Activated T-helper 1 cell treated with anti-CD3 and anti-CD28 coated beads, Interleukin-12 subunit alpha, Interleukin-12 subunit beta, Interleukin-2, Interleukin-4 antibody, amounts not matched to agents 30 ng/mL and 10 ng/mL and 1 ng/mL, durations not matched to agents 14 hours and 24 hours and 36 hours (primary cell): ENCODE results near the gene CDKN1C. TPM values are rescaled to one million over a fixed set of nuclear protein-coding genes. Genes with fewer than 3 reads are reported as not detected.

Experiments used
- DNase-seq: peaks from one replicate; pipeline ENCODE4 v3.0.0; 2021; ENCODE audit warnings: low spot score
- H3K27ac Mint-ChIP-seq: one replicate; pipeline ENCODE4 v1.8.0; 2021; ENCODE audit warnings: mild to moderate bottlenecking, mixed read lengths
- H3K27me3 Mint-ChIP-seq: one replicate; pipeline ENCODE4 v1.8.0; 2022; ENCODE audit warnings: mild to moderate bottlenecking, moderate library complexity, mixed read lengths; ENCODE audit not compliant: insufficient read depth
- H3K36me3 Mint-ChIP-seq: one replicate; pipeline ENCODE4 v1.8.0; 2021; ENCODE audit warnings: low read depth, mixed read lengths
- H3K4me1 Mint-ChIP-seq: one replicate; pipeline ENCODE4 v1.8.0; 2021; ENCODE audit warnings: low read depth, mixed read lengths
- H3K4me3 Mint-ChIP-seq: one replicate; pipeline ENCODE4 v1.8.0; 2021; ENCODE audit warnings: mild to moderate bottlenecking, moderate library complexity, mixed read lengths
- H3K9me3 Mint-ChIP-seq: one replicate; pipeline ENCODE4 v1.8.0; 2021; ENCODE audit warnings: mixed read lengths
- intact Hi-C: fragments of 100-400 bp; cut with micrococcal nuclease; formaldehyde crosslinking; loops from one replicate; pipeline ENCODE4 v1.15.1; 2024
- total RNA-seq: library from RNA; stranded (reverse); gene quantifications from 2 replicates; pipeline ENCODE4 v1.2.3, GENCODE V29; 2022

Gene CDKN1C
- total RNA-seq, 1 donor from 2014 or later = 3.9 TPM

DNA sequence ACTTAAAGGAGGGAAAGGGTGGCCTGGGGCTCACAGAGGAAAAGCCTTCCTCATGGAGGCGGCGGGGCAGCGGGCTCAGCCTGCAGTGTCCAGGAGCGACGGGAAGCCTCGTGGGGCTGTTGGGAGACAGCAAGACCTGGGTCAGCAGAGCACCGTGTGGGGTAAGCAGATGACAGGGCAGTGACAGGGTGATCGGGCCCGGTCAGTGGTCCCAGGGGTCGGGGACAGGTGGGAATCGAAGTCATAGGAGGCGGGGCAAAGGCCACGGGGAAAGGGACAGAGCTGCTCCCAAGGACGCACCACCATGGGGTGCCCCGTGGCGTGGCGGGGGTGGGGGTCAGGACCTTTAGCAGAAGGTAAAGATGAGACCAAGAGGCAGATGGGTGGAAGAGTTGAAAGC lies 49.8 kb downstream of the CDKN1C start:
- no peaks in the 10 kb centered on the region for H3K9me3 Mint-ChIP-seq
- DNase-seq = no peak
- no peaks in the 10 kb centered on the region for H3K36me3 Mint-ChIP-seq
- H3K4me1 Mint-ChIP-seq = no peaks in the 10 kb centered on the region
- H3K4me3 Mint-ChIP-seq = no peak overlapping the region
- H3K27ac Mint-ChIP-seq = no peak overlapping the region
- peaks cover 2% of the 10 kb centered on the region for H3K27me3 Mint-ChIP-seq
- intact Hi-C loops = no loop called here

DNA sequence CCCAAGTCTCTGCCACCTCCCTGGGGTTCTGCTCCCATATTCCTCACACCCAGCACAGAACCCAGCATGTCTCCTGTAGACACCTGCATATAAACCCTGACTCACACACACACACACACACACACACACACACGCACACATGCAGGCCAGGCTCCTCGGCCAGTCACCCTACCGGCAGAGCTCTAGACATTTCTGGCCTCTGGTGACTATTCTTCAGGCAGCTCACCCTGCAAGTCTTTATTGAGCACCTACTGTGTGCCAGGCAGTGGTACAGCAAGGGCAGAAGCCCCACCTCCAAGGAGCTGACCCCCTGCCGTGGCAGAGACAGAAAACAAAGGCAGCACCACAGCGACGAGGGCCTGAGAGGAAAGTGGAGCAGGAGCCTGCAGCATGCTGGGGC lies 50.3 kb downstream of the CDKN1C start:
- Mint-ChIP-seq H3K9me3 (no peaks in the 10 kb centered on the region), H3K36me3 (no peaks in the 10 kb centered on the region), H3K27ac (no peak overlapping the region), H3K4me1 (no peaks in the 10 kb centered on the region), H3K4me3 (no peak overlapping the region), H3K27me3 (peaks cover 2% of the 10 kb centered on the region)
- intact Hi-C loops = no loop called here
- no peak for DNase-seq

DNA sequence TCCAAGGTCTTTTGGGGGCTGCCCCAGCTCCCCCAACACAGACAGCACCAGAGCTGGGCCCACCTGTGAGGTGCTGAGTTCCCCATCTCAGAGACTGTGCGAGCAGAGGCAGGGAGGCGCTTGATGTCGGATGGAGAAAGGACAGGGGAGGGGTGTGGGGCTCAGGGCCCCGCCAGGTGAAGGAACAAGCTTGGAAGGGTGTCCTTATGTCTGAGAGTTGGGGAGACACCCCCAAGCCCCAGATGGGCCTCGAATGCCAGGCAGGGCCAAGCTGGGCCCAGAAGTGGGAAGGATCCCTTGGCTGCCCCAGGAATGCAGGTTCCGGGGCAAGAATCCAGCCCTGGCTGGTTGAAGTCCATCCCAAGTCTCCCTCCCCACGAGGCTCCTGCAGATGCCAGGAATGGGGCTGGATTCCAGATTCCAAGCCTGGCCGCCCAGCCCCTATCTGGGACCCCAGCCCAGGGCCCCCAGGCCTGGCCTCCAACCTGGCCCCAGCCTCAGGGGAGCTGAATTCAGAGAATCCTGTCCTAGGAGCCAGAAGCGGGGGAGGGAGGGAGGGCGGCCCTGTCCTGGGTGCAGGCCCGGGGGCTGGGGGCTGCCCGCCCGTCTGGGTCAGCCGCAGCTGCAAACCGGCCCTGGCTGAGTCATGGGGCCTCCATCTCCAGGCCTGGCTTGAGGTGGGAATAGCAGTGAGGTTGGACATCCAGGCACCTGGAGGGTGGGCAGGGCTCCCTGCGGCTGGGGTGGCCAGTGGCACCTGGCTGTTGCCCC lies 50.9 kb downstream of the CDKN1C start:
- Mint-ChIP-seq H3K4me1 (no peaks in the 10 kb centered on the region), H3K27ac (no peak overlapping the region), H3K27me3 (peaks cover 2% of the 10 kb centered on the region), H3K36me3 (no peaks in the 10 kb centered on the region), H3K9me3 (peaks cover under 1% of the 10 kb centered on the region), H3K4me3 (no peak overlapping the region)
- no peak for DNase-seq
- intact Hi-C loops = no loop called here

DNA sequence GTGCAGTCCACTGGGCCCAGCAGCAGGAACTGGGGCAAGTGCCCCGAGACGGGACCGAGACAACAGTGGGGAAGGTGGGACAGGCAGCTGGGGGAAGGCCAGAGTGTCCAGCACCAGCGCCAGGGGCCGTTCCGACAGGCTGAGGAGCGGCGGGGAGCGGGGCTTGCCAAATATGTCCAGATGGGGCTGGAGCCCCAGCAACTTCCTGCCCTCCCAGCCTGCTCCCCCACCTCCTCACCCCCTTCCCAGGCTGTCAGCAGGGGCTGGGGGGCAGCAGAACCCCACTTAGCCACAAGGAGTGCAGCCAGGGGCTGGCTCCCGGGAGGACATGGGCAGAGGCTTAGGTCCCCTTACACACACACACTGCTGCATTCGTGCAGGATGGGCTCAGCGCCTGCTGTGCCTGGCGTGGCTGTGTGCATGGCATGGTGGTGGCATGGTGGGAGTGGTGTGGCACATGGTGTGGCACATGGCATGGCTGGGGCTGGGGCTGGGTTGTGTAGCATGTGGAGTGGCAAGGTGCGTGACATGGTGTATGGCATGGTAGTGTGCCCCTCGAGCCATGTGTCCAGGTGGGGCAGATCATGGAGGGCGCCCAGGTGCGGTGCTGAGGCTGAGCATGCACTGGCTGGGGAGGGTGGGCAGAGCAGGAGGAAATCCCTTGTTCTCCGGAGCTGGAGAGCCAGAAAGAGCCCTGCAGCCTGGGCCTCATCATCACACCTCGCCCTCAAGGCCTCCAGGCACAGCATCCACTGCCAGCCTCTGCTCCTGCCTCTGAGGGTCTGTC lies 51.7 kb downstream of the CDKN1C start:
- no peak overlapping the region for H3K27ac Mint-ChIP-seq
- intact Hi-C loops = no loop called here
- H3K27me3 Mint-ChIP-seq = peaks cover 2% of the 10 kb centered on the region

More for the DNA sequence above, 51.7 kb downstream of the CDKN1C start:
- Mint-ChIP-seq H3K4me3 (no peak overlapping the region), H3K36me3 (no peaks in the 10 kb centered on the region), H3K9me3 (peaks cover 8% of the 10 kb centered on the region), H3K4me1 (no peaks in the 10 kb centered on the region)
- no peak for DNase-seq

Other genes starting within 250 kb of the CDKN1C start
- 0.66 and 0.67 TPM in 2 replicates for gene KCNQ1OT1, start 185.8 kb downstream of the CDKN1C start, total RNA-seq
- 25.7 and 28.0 TPM in 2 replicates for gene PHLDA2, start 43.6 kb upstream of the CDKN1C start, total RNA-seq
- 284 and 285 TPM in 2 replicates for gene NAP1L4, start 106.6 kb upstream of the CDKN1C start, total RNA-seq
- 60.5 and 63.6 TPM in 2 replicates for gene CARS1, start 171.6 kb upstream of the CDKN1C start, total RNA-seq